Bronchus fibroblast of lung (primary cell): ENCODE results near the gene GAST. TPM values are rescaled to one million over a fixed set of nuclear protein-coding genes. Genes with fewer than 3 reads are reported as not detected.

ENCODE experiments used
- total RNA-seq: library from RNA; depleted of rRNA; stranded (reverse); fragments of >200 nt; gene quantifications from 2 replicates; pipeline ENCODE4 v1.2.3, GENCODE V29; 2015

The GAST gene, protein sequence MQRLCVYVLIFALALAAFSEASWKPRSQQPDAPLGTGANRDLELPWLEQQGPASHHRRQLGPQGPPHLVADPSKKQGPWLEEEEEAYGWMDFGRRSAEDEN
- total RNA-seq, result not detected in 2 replicates

DNA sequence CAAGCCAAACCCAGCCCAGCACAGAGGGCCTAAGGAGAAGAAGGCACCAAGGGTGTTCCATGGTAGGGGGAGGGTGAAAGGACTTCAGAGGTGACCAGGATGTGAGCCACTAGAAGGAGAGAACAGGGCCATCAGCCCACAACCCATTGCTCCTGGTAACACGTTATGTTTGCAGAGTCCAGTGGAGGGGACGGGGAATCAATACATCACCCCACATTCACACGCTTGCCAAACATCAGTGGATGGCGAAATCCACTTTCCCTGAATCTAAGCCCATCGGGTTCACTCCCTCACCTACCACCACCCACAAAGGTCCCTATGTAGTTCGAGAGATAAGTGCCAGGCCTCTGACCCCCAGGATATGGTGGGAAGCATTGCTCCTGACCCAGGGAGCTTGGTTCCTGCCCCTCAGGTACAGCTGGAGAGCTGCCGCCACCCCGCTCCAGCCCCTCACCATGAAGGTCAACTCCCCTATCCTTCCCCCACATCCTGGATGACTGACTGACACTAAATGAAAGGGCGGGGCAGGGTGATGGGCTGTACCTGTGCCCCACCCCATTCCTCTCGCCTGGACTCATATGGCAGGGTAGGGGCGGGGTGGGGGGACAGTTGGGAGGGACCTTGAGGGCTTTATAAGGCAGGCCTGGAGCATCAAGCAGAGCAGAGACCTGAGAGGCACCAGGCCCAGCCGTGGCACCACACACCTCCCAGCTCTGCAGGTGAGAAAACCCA lies at the start of gene GAST:
TSS of gene GAST (plus strand) at position 663 of the 732 bp plus-strand sequence. CDS start 3,106 bp downstream, outside the sequence.

DNA sequence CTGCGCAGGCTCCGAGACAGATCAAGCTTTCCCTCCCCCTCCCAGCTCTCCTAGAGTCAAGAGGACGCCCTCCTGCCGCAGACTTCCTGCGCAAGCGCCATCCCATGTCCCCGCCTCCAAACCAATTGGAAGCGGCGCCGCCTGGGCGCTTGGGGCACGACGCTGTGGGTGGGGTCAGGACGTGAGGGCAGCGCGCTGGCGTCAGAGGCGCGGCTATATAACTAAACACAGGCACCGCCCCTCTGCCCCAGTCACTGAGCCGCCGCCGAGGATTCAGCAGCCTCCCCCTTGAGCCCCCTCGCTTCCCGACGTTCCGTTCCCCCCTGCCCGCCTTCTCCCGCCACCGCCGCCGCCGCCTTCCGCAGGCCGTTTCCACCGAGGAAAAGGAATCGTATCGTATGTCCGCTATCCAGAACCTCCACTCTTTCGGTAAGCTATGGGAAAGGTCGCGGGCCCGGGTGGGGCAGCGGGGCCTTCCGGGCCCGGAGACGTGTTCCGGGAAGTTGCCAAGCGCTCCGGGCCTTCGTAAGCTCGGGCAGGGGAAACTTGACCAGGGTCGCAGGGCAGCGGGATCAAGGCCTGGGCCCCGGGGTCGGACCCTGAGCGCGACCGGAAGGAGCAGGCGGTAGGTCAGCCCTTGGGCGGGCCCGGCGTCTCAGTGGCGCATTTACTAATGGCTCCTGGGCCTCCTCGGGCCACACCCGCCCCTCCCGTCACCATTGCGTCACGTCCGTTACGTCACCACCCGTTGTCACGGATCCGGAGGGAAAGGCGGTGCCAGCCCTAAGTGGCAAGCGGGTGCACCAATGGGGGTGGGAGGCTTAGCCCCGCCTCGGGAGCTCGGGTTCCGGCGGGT lies 23.3 kb upstream of the GAST start, which contains the start of gene EIF1:
TSS of gene EIF1 (plus strand) at position 245 of the 856 bp plus-strand sequence. CDS start at position 399, 154 bp downstream.

DNA sequence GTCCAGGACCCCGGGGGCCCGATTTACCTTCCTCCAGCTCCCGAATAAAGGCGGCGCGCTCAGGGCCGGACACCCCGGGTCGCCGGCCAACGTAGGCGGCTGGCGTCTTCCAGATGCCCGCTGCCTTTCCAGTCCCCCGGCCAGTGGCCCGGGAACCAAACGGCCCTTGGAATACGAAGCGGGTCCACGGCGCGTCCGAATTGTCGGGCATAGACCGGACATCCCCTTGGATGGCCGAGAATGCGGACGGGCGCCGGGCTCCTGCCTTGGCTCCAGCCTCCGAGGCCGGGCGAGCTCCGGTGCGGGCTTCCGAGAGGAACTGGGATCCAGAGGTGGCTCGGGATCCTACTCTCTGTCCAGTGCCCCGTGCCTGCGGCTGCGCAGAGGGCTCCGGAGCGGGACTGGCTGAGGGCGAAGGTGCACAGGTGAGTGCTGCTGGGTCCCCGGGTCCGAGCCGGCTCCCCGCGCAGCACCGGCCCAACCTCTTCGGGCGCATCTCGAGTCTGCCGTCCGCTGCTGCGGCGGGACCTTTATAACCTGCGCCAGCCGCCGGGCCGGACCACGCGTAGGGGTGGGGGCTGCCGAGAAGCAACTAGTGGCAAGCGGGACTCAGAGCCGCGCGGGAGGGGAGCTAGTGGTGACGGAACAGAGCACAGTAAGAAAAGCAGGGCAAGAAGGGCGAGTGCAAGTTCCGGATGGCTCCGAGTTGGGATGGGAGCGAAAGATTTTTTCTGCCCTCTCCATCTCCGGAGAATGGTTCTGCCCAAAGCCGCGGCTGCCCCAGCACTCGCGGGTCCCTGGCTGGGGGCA lies 22.2 kb downstream of the GAST start, which contains the start of gene HAP1:
TSS of gene HAP1 (minus strand) at position 505 of the 810 bp plus-strand sequence. CDS start at position 496, 9 bp downstream.

Other genes with a start within 250 kb of the GAST start
- gene KRT32, start 244.9 kb upstream of the GAST start, total RNA-seq, result not detected in 2 replicates
- gene KRT35, start 231.2 kb upstream of the GAST start, total RNA-seq, result not detected in 2 replicates
- gene KRT36, start 222.4 kb upstream of the GAST start, total RNA-seq, result not detected in 2 replicates
- not detected in 2 replicates for gene KRT13, start 206.7 kb upstream of the GAST start, total RNA-seq
- 0.45 and 0.67 TPM in 2 replicates for gene KRT15, start 193.4 kb upstream of the GAST start, total RNA-seq
- 14.7 and 16.1 TPM in 2 replicates for gene KRT19, start 184.0 kb upstream of the GAST start, total RNA-seq
- not detected in 2 replicates for gene KRT9, start 140.3 kb upstream of the GAST start, total RNA-seq
- not detected in 2 replicates for gene KRT14, start 125.4 kb upstream of the GAST start, total RNA-seq
- not detected in 2 replicates for gene KRT16, start 99.6 kb upstream of the GAST start, total RNA-seq
- 0.89 and 3.7 TPM in 2 replicates for gene KRT17, start 87.8 kb upstream of the GAST start, total RNA-seq
- 86.2 and 95.7 TPM in 2 replicates for gene EIF1, start 23.4 kb upstream of the GAST start, total RNA-seq
- gene HAP1, start 22.3 kb downstream of the GAST start, total RNA-seq, result under 0.01 TPM in 1 of 2 replicates, not detected in the other
- 31.1 and 32.8 TPM in 2 replicates for gene JUP, start 74.4 kb downstream of the GAST start, total RNA-seq
- 48.6 and 53.4 TPM in 2 replicates for gene P3H4, start 99.6 kb downstream of the GAST start, total RNA-seq
- gene FKBP10, start 100.7 kb downstream of the GAST start, total RNA-seq, result 235 and 246 TPM in 2 replicates
- 58.7 and 65.0 TPM in 2 replicates for gene NT5C3B, start 123.9 kb downstream of the GAST start, total RNA-seq
- 0.17 TPM in 1 of 2 replicates, not detected in the other for gene KLHL10, start 125.5 kb downstream of the GAST start, total RNA-seq
- 10.6 and 11.6 TPM in 2 replicates for gene KLHL11, start 153.1 kb downstream of the GAST start, total RNA-seq
- 445 and 520 TPM in 2 replicates for gene ACLY, start 206.6 kb downstream of the GAST start, total RNA-seq
- gene ODAD4, start 218.3 kb downstream of the GAST start, total RNA-seq, result 0.45 and 2.0 TPM in 2 replicates